HG03159 (cell line): ENCODE data around the gene ARL4A.

Source experiments
- ATAC-seq: cut with Tn5 transposase; IDR thresholded peaks from one replicate; pipeline ENCODE4 v1.9.1; 2021; ENCODE audit warnings: mild to moderate bottlenecking, moderate library complexity; ENCODE audit not compliant: unreplicated experiment

The ARL4A gene

DNA sequence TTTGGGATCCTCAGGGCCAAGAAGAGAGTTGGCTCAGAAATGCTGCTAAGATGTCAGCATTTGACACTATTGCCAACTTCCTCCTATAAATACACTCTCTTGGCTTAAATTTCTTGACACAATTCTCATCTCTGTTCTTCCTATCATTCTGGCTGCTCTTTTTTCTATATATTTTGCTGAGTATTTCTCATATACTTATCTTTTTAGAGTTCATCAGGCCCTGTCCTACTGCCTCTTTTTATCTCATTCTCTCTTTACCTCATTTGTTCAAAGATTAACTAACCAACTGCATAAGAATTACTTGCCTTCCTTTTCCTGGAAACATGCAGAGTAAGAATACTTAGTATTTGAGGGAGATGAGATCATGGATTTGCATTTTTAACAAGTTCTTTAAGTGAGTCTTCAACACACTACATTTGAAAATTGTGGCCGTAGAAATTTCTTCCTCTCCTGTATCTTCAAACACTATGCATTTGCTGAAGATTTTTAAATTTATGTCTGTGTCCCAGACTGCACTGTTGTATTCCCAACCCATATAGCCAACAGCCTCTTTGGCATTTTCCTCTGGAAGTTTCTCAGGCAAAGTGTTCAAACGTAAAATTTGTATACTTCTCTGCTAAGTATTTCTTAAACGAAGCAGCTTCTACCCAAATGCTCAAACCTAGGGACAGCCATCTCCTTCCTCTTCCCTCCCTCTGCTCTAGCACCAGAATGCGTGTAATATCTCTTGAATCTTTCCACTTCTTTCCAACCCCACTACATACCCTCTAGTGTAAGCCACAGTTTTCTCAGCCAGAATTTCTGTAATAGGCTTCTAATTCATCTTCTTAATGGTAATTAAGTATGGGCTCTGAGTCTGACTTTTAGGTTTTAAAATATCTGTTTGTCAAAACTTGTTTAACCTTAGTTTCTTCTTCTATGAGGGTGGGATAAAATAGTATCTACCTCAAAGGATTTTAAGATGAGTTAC, 35.5 kb downstream of the ARL4A start:
- no peak for ATAC-seq

- ATAC-seq: no peak
Observed at GRCh38 chr7:12725575-12726316, 38.3 kb downstream of the ARL4A start.

GRCh38 chr7:12726908-12727307, 39.5 kb downstream of the ARL4A start:
- ATAC-seq: no peak

DNA sequence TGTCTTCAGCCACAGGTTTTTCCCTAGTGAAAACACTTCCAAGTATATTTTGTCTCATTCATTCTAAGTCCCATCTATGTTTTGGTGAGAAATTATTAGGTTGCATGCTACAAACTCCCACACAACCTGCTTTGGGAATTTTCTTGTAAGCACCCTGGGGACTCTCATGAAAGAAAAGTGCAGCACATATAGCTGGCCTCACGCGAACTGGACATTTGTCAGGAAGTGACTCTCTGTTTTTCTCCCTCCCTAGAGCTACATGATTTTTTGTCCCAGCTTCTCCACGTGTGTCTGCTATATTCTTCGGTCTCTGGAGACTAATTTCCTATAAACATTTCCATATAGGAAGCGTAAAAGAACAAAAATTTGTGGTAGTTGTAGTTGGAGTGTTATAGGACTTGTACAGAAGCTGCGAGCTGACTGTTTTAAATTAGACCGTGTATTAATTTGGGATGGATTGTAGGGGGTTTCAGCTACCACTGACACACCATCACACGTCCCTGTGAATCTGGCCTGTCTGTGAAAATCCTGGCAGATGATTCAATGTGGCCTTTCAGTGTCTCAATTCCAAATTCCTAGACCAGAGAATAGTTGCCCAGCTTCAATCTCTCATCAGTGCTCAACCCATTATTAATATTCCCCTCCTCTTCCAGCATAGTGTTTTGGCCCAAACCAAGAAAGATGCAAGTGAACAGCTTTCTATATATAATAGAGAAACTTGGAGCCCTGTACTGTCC, 40.2 kb downstream of the ARL4A start:
- ATAC-seq: no peak

- ATAC-seq: no peak
Observed at GRCh38 chr7:12728192-12728538, 40.7 kb downstream of the ARL4A start.

GRCh38 chr7:12729112-12729511, 41.7 kb downstream of the ARL4A start:
- no peak for ATAC-seq

DNA sequence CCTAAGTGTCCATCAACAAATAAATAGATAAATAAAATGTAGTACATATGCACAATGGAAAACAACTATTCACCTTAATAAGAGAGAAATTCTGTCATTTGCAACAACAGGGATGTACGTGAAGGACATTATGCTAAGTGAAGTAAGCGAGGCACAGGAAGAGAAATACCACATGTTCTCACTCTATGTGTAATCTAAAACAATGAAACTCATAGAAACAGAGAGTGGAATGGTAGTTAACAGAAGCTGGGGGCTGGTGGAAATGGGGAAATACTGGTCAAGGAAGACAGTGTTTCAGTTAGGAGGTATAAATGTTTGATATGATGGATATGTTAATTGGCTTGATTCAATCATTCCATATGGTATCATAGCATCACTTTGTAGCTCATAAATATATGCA, 43.1 kb downstream of the ARL4A start:
- ATAC-seq: no peak

GRCh38 chr7:12731214-12731656, 43.8 kb downstream of the ARL4A start:
- ATAC-seq: no peak

GRCh38 chr7:12731775-12732174, 44.3 kb downstream of the ARL4A start:
- no peak for ATAC-seq

DNA sequence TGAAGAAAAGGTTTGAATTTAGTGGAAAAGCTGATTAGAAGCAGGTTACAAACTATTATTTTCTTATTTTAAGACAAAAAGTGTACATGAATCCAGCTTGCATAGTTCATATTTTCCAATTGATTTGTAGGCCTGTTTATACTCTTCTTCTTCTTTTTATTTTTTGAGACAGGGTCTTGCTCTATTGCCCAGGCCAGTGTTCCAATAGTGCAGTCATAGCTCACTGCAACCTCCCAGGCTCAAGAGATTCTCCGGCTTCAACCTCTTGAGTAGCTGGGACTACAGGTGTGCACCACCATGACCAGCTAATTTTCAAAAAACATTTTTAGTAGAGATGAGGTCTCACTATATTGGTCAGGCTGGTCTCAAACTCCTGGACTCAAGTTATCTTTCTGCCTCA, 45.0 kb downstream of the ARL4A start:
- no peak for ATAC-seq

DNA sequence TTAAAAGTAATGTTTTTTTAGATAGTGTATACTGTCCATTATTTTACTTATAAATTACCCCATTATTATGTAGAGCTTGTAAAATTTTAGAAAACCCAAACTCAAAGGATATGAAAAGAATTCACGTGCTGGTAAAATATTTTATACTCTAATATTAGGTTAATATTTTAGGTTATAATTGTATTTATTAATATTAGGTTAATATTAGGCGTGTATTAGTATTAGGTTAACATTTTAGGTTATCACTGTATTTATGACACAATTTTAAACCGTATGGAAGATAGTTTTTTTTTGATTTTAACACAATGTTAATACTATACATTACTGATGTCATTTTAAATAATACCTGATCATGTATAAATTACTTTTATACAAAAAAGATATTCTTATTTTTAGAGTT, 48.5 kb downstream of the ARL4A start:
- ATAC-seq: no peak

GRCh38 chr7:12737373-12737772, 49.9 kb downstream of the ARL4A start:
- ATAC-seq: no peak

DNA sequence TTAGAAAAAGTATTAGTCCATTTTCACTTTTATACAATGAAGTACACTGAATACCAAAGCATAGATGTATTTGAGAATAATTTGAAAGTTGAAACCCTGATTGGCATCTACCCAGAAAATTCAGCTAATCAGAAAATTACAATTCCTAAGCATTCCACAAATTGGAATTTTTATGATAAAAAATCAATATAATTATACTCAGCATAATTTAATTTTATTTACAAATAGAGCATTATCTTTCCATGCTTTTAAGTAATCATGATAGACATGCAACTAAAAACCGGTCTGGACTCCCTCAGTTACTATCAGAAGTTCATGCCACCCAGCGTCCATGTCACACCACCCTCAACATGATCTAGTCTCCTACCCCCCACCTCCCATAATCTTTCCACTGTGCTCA, 50.4 kb downstream of the ARL4A start:
- ATAC-seq: no peak

- no peak for ATAC-seq
Observed at GRCh38 chr7:12738665-12739064, 51.2 kb downstream of the ARL4A start.
